ENCODE measurements around the gene RTF1. TPM values are rescaled to one million over a fixed set of nuclear protein-coding genes. Genes with fewer than 3 reads are reported as not detected.
A peak's percentile ranks its signal among the peaks of the same experiment; 100 is the strongest.
"Not testable (repeated sequence)": the region's sequence is repeated elsewhere in the genome, so short reads cannot be mapped to it uniquely, and the experiment has no call there.

The RTF1 gene
- total RNA-seq, 4 donors from 2014 or later, result 22.7 to 46.8 (median 24.3) TPM

GRCh38 chr15:41465822-41466421 lies 49.0 kb downstream of the RTF1 start:
- Histone ChIP-seq H3K9me3 (no peaks in the 10 kb centered on the region), H3K36me3 (peaks cover 0 to 49% of the 10 kb centered on the region in 2 donors), H3K4me3 (no peak overlapping the region), H3K27ac (no peak overlapping the region), H3K4me1 (no peaks in the 10 kb centered on the region), H3K27me3 (no peaks in the 10 kb centered on the region)
- DNase-seq, result no peak
- peak in 1 of 2 donors; percentile 58 for ATAC-seq
- in situ Hi-C loops (cut with MboI; ENCODE audit: low sequenced_read_pairs in 4 of 4) (no loop called here), intact Hi-C loops (cut with DNase I; ENCODE audit: low total_unique reads) (no loop called here)
- TF ChIP-seq POLR2A (IDR thresholded peaks at IDR 0.05), result no peak
- TF ChIP-seq, protein P1, sequence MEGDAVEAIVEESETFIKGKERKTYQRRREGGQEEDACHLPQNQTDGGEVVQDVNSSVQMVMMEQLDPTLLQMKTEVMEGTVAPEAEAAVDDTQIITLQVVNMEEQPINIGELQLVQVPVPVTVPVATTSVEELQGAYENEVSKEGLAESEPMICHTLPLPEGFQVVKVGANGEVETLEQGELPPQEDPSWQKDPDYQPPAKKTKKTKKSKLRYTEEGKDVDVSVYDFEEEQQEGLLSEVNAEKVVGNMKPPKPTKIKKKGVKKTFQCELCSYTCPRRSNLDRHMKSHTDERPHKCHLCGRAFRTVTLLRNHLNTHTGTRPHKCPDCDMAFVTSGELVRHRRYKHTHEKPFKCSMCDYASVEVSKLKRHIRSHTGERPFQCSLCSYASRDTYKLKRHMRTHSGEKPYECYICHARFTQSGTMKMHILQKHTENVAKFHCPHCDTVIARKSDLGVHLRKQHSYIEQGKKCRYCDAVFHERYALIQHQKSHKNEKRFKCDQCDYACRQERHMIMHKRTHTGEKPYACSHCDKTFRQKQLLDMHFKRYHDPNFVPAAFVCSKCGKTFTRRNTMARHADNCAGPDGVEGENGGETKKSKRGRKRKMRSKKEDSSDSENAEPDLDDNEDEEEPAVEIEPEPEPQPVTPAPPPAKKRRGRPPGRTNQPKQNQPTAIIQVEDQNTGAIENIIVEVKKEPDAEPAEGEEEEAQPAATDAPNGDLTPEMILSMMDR (IDR thresholded peaks at IDR 0.05 in 4 of 5, conservative IDR thresholded peaks at IDR 0.05 in 1 of 5), result peak; percentile 32 to 93 (median 58)

DNA sequence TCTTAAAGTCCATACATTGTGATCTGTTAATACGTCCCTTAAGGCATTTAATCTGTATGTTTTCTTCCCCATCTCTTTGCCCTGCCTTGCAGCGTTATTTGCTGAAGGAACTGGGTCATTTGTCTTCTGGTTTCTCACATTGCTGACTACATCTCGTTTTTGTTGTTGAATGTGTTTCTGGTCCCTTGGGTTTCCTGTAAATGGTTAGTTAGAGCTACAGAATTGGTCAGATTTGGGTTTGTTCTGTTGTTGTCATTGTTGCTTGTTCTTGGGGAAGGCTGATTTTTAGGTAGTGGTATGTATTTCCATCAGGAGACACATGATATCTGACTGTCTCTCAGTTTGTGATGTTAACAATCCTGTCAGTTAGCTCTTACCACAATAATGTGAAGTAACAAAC lies 49.8 kb downstream of the RTF1 start:
- H3K27me3 ChIP-seq, result no peaks in the 10 kb centered on the region
- intact Hi-C loops (cut with DNase I; ENCODE audit: low total_unique reads), result no loop called here

GRCh38 chr15:41469644-41470043 lies 52.7 kb downstream of the RTF1 start:
- H3K9me3 ChIP-seq; H3K27me3 ChIP-seq; H3K4me3 ChIP-seq; in situ Hi-C loops (cut with MboI; ENCODE audit: low sequenced_read_pairs in 4 of 4); H3K27ac ChIP-seq; DNase-seq; H3K4me1 ChIP-seq; ATAC-seq; intact Hi-C loops (cut with DNase I; ENCODE audit: low total_unique reads): not testable (repeated sequence)
- H3K36me3 ChIP-seq, result peaks cover 0 to 65% of the 10 kb centered on the region in 2 donors

More for the DNA sequence above, 49.8 kb downstream of the RTF1 start:
- in situ Hi-C loops (cut with MboI; ENCODE audit: low sequenced_read_pairs in 4 of 4), result no loop called here
- DNase-seq, result no peak
- H3K4me1 ChIP-seq, result no peaks in the 10 kb centered on the region
- TF ChIP-seq POLR2A (IDR thresholded peaks at IDR 0.05), result no peak
- TF ChIP-seq, protein P1 (IDR thresholded peaks at IDR 0.05 in 4 of 5, conservative IDR thresholded peaks at IDR 0.05 in 1 of 5), result no peak
- no peak for ATAC-seq
- no peak overlapping the region for H3K4me3 ChIP-seq
- no peaks in the 10 kb centered on the region for H3K9me3 ChIP-seq
- H3K36me3 ChIP-seq, result peaks cover 0 to 52% of the 10 kb centered on the region in 2 donors
- H3K27ac ChIP-seq, result no peak overlapping the region

- ATAC-seq (no peak), DNase-seq (no peak)
- no peak overlapping the region for H3K27ac ChIP-seq
- H3K4me1 ChIP-seq, result peaks cover 0 to 11% of the 10 kb centered on the region in 2 donors
- H3K36me3 ChIP-seq, result peaks cover 0 to 81% of the 10 kb centered on the region in 2 donors
- H3K27me3 ChIP-seq, result no peaks in the 10 kb centered on the region
- H3K9me3 ChIP-seq, result no peaks in the 10 kb centered on the region
- TF ChIP-seq, protein P1 (IDR thresholded peaks at IDR 0.05 in 4 of 5, conservative IDR thresholded peaks at IDR 0.05 in 1 of 5), result no peak
- TF ChIP-seq POLR2A (IDR thresholded peaks at IDR 0.05), result no peak
- intact Hi-C loops (cut with DNase I; ENCODE audit: low total_unique reads), result no loop called here
- H3K4me3 ChIP-seq, result no peak overlapping the region
- in situ Hi-C loops (cut with MboI; ENCODE audit: low sequenced_read_pairs in 4 of 4), result no loop called here
These were observed 56.5 kb downstream of the RTF1 start for GRCh38 chr15:41473418-41473817.

GRCh38 chr15:41474436-41474835 lies 57.5 kb downstream of the RTF1 start:
- H3K27ac ChIP-seq, result no peak overlapping the region
- DNase-seq, result no peak
- TF ChIP-seq, protein P1 (IDR thresholded peaks at IDR 0.05 in 4 of 5, conservative IDR thresholded peaks at IDR 0.05 in 1 of 5), result no peak
- TF ChIP-seq POLR2A (IDR thresholded peaks at IDR 0.05), result no peak
- intact Hi-C loops (cut with DNase I; ENCODE audit: low total_unique reads), result no loop called here
- no peaks in the 10 kb centered on the region for H3K9me3 ChIP-seq
- H3K4me1 ChIP-seq, result peaks cover 0 to 11% of the 10 kb centered on the region in 2 donors
- ATAC-seq, result no peak
- peaks cover 0 to 83% of the 10 kb centered on the region in 2 donors for H3K36me3 ChIP-seq
- in situ Hi-C loops (cut with MboI; ENCODE audit: low sequenced_read_pairs in 4 of 4), result no loop called here
- H3K4me3 ChIP-seq, result no peak overlapping the region
- H3K27me3 ChIP-seq, result no peaks in the 10 kb centered on the region
